Mammary epithelial cell (primary cell): ENCODE results near the gene DIAPH2.

Experiments used
- EZH2 ChIP-seq: IDR thresholded peaks from 2 replicates; pipeline ENCODE4 v1.6.1; 2012; ENCODE audit warnings: low read length, inconsistent platforms, borderline replicate concordance
- TF ChIP-seq, protein P1 (sequence below), 2 donors: IDR thresholded peaks in 1 of 2; conservative IDR thresholded peaks in 1 of 2; 2 replicates each; pipeline ENCODE4 v1.5.1; 2011 to 2012; ENCODE audit warnings: inconsistent platforms in 2 of 2, low read length in 2 of 2, mild to moderate bottlenecking in 2 of 2, control low read depth in 1 of 2, low read depth in 1 of 2; ENCODE audit not compliant: insufficient read depth in 1 of 2; ENCODE audit errors: extremely low read depth in 1 of 2

DNA sequence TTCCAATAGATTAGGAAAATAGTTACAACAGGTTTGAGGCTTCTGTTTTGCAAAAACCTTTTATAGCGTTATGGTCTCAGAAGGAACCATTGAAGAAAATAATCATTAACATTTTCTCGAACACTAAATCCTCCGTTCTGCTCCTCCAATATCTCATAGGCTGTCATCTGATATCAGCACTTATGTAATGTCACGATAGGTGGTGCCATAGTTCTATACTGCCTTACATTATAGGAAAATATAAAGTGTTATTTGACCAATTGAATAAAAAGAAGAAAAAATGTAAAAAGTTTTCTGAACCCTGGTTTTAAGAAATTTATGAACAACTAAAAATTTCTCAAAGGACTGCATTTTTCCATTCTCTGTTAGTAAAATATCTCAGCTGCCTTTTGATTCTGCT is 490.5 kb downstream of the DIAPH2 start:
- TF ChIP-seq, protein P1, sequence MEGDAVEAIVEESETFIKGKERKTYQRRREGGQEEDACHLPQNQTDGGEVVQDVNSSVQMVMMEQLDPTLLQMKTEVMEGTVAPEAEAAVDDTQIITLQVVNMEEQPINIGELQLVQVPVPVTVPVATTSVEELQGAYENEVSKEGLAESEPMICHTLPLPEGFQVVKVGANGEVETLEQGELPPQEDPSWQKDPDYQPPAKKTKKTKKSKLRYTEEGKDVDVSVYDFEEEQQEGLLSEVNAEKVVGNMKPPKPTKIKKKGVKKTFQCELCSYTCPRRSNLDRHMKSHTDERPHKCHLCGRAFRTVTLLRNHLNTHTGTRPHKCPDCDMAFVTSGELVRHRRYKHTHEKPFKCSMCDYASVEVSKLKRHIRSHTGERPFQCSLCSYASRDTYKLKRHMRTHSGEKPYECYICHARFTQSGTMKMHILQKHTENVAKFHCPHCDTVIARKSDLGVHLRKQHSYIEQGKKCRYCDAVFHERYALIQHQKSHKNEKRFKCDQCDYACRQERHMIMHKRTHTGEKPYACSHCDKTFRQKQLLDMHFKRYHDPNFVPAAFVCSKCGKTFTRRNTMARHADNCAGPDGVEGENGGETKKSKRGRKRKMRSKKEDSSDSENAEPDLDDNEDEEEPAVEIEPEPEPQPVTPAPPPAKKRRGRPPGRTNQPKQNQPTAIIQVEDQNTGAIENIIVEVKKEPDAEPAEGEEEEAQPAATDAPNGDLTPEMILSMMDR (conservative IDR thresholded peaks at IDR 0.05 in 1 of 2, IDR thresholded peaks at IDR 0.05 in 1 of 2; ENCODE audit: extremely low read depth in 1 of 2, insufficient read depth in 1 of 2, low read depth in 1 of 2, low read length in 2 of 2) = no peak
- TF ChIP-seq EZH2 = no peak
